Hematopoietic multipotent progenitor cell treated with erythropoietin and hydrocortisone succinate and interleukin-3 and kit ligand, for 8 days (in vitro differentiated cells): ENCODE data around the gene DCDC1.

Experiments
- DNase-seq: peaks from one replicate; pipeline ENCODE4 v3.0.0-alpha.2; 2015

The DCDC1 gene

DNA sequence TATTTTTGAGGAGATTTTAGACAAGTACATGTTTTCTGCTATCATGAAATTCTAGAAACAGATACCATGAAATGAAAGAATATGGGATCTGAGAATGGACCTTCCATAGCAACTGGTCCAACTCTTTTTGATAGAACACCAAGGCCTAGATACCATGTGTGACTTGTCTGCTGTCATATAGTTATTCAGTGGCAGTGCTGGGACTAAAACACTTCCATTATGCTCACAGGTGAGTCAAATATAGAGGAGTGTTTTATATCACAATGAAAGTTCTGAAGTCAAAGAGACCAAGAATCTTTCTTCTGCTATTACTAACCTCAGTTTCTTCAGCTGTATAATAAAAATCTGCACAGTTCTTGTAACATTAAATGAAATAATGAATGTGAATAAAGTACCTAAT, 276.9 kb downstream of the DCDC1 start:
- no peak for DNase-seq

DNA sequence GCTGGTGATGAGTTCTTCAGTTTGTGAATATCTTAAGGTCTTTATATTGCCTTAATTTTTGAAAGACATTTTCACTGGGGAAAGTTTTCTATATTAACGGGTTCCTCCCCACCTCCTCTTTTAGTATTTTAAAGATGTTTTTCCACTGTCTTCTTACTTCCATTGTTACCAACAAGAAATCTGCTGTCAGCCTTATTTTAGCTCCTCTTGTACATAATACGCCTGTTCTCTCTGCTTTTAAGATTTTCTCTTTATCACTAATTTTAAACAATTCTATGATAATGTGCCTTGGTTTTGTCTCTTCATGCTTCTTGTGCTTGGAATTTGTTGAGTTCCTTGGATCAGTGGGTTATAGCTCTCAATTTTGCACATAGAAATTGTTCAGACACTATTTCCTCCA, 280.4 kb downstream of the DCDC1 start:
- DNase-seq = no peak

DNA sequence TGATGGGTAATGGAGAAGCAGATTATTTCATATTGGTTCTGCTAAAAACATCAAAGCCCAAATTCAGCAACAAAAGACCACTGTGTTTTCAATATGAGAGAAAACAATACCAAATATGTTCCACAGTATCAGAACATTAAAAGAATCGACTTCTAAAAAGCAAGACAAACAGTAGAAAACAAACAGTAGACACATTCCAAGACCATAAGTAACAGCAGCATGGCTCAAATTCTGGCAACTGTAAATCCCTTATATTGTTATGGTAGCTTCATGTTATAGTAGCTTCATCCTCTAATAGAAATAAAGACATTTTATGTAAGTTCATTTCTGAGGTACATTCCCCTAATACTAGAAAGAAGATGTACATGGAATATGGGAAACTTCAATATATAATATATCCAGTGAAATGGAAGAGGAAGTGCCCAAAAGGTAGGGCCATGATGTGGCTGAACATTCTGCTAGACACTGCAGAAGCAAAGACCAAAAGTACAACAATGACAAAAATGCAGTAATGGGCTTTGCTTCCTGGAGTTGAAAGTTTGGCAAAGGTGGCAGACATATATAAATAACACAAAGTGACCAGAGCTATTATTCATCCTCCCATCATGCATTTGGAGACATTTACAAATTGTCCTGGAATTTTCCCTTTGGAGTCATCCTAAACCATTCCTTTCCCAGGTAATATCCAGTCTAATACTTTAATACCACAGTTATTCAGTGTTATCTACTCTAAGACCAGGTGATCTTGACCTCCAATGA, 299.9 kb downstream of the DCDC1 start:
- DNase-seq = no peak

DNA sequence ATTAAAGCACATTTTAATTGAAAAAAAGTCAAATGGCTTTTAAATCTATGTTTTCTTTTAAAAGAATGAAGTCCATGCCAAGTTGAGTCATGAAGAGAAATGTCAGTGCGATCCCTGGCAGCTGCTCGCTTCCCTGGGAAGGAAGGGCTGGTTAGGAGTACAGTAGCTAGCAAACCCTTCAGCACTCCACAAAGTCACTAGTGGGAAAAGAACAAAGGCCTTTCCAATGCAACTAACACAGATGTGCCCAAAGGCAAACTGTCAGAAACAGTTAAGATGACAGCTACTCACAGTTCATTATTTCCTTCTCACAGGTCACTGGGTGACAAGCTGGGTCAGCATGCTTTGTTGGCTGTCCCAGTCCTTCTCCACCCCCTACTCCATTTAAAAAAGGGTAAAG, 308.7 kb downstream of the DCDC1 start:
- DNase-seq = no peak

DNA sequence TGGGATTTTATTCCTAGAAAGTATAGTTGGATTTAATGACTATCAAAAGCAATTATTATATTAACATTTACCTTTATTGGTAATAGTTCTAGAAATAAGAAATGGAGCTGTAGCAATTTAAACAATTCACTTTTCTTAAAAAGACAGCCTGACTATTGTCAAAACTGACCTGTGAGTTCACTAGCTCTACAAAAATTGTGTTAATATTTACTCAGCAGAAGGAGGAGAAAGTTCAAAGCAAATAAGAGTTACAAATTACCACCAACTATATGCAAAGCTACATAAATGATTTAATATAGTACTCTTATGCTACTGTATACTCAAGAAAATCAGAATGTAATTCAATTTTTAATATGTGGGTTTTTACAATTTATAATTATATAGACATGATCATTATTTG, 310.0 kb downstream of the DCDC1 start:
- no peak for DNase-seq

DNA sequence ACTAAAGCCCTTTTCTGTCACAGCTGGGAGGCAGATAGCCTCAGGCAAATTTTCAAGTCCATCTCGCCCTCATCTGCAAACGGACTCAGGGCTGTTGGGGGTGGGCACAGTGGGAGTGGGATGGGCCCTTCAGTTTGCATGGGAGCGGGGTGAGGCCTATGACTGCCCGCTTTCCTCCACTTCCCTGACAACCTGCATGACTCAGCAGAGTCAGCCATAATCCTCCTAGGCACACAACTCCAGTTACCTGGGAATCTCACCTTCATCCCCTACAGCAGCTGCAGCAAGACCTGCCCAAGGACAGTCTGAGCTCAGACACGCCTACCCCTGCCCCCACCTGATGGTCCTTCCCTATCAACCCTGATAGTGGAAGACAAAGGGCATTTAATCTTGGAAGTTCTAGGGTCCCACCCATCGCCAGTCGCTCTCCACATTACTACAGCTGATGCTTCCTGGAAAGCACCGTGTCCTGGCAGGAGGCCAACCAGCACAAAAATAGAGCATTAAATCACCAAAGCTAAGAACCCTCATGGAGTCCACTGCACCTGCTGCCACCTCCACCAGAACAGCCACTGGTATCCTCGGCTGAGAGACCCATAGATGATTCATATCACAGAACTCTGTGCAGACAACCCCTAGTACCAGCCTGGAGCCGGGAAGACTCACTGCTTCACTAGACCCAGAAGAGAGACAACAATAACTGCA, 319.3 kb downstream of the DCDC1 start:
- no peak for DNase-seq

DNA sequence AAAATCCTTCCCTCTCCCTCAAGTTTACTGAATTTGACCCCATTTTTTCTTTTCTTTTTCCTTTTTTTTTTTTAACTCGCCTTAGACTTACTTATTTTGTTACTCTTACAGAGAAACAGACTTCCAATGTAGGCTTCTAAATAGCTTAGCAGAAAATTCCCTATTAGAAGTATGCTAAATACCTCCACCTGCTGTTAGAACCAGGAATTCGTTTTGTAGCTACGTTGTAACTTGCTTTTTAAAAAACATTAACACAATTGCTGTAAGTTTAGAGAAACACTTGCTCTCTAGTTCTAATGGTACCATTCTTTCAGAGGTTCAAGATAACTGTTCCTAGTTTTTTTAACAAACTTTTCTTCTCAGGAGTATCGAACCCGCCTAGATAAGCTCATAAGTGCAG, 324.2 kb downstream of the DCDC1 start:
- peak; percentile 2 for DNase-seq

DNA sequence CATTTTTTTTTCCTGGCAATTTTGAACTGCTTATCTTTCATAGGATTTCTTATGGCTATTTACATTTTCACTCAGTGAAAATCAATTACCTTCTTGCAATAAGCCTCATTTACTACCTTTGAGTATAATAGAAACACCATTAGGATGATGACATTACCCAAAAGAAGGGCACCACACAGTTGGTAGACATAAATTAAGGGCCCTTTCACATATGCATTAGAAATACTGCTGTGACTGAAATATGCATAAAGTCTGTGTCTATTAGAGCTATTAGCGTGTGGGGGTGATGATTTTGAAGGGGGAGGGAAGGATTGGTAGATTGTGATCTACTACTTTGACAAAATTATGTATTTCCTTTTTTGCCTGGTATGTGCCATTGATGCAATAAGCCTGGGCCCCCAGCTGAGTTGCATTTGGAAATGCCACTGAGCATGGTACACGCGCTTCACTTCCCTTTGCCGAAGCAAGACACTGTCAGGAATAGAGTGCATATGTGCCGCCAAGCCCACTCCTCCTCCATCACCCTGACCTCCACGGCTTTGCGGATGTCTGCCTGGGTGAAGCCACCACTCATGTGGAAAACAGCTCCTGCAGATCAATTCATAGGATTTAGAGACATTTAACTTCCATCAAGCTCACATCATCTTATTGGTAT, 339.3 kb downstream of the DCDC1 start:
- no peak for DNase-seq

DNA sequence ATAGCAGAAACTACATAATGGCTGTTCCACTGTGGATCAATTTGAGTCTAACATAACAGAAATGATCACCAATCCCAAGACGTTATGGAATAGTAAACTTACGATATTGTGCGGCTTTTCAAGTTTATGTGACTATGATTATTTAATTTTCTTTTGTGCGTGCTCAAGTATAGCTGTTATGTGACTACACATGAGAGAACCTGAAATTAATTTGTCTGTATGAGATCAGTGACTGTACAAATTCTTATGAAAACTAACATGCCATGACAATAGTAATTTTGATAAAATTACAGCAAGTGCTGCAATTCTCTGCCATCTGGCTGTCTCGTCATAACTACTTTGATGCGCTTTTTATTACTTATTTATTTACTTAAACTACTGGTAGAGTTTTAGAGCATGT, 343.2 kb downstream of the DCDC1 start:
- DNase-seq = no peak

DNA sequence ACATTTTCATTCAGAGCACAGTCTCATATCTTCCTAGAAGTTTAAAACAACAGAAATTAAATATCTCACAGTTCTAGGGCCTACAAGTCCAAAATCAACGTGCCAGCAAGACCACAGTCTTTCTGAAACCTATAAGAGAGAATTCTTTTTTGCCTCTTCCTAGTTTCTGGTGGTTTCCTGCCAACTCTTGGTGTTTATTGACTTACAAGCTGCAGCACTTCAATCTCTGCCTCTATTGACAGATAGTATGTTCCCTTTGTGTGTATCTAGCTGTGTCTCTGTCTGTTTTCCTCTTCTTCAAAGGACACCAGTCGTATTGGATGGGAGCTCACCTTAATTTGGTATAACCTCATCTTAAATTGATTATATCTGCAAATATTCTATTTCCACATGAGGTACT, 347.5 kb downstream of the DCDC1 start:
- DNase-seq = no peak

DNA sequence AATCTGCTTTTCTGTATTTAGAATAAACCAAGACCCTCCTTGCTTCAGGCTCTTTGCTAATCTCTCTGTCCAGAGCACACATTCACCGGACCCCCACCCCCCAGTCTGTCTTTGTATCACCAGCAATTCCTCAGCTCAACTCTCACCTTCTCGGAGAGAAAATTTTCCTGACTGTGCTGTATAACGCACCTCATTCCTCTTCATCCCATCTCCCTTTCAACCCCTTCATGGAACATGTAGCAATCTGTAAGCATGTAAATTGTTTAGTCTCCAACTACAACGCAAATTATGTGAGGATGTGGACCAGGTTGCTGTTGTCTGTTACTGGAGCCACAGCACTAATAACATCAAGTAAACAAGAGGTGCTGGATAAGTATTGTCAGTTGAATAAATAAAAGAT, 349.8 kb downstream of the DCDC1 start:
- DNase-seq = no peak

DNA sequence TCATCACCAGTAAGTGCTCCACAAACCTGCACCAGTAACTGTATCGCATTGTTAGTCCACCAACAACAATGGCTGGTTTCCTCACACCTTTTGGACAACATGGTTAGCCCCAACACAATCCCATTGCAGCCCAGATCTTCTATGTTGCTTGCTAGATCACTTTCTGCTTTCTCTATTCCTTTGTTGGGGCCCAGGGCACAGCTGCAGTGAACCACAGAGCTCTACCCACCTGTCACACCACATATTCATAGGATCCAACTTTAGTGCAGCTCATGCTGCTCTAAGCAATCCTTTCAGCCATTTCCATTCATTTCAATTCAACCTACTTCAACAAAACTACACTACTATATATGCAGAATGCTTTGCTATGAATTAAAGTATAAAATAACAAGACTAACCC, 364.3 kb downstream of the DCDC1 start:
- no peak for DNase-seq

DNA sequence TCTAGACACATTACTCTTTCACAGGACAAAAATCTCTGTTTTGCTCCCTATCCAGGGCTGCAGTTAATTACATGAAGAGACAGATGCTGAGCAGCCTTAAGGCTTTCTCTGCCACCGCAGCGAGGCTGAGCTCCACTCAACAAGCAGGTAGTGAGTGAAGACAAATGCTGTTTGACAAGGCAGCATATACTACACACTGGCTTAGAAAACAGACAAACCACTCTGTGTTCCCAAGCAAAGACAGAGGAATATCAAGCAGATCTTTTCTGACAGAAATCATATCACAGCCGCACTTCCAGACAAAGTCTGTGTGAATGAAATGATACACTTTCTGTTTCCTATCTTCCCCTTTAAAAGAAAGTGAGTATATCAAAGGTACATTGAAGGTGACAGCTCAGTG, 368.1 kb downstream of the DCDC1 start:
- no peak for DNase-seq

DNA sequence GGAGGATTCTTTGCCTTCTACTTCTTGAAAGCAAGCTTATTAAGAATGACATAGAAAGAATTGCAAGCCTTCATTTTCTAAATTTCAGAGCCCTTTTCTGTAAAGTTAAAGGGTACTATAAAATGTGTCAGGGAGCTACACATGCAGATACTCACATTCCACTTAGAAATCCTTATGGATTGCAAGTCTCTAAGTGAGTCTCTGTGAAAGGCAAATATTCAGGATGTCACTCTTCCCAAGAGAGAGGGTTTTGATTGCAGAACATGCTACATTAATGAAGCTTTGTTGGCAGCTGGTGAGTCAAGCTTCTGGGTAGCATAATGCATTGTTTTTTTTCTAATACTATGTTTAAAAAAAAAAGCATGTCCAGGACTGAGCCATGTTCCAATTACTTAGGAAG, 369.2 kb downstream of the DCDC1 start:
- no peak for DNase-seq

DNA sequence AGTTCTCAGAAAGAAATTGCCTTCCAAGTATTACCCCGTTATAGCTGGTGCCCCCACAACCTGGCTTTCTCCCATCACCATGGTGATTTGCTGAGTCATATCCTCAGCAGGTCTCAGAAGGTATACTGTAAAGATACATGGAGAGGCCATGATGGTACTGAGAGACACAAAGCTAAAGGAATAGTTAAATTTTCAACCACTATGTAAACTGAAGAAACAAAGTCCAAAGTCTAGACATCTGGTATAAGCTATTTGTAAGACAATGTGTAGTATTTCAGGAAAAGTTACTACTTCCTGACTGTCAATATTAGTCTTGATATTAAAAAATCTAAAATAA, 377.1 kb downstream of the DCDC1 start:
- peak; percentile 2 for DNase-seq

DNA sequence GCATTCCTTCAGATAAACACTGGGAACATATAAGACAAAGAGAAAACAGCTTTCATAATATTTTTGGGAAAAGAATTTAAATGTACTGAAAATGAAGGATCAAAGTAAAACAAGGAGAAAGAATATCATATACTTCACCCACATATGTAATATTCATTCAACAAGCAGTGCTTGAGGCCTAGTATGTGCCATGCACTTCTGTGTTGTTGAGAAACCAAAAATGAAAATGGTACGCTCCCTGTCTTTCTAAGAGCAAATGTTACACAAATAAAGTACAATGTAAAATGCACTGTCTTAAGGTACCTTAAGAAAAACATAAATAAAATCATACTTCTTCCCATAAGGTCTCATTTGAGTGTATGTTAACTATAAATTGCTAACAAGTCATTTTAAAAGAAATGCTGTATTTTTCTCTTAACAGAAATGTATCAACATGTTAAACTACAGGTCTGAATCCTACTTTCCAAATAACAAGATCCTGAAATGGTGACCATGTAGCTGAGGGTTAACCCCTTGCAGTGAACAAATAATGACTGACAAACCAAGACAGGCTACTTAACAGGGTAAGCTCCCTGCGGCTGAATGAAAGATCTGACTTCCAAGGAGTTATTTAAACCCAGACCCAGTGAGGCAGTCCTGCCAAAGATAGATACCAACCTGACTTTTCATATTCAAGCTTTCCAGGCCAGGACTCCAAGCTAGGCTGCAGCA, 377.6 kb downstream of the DCDC1 start:
- no peak for DNase-seq

DNA sequence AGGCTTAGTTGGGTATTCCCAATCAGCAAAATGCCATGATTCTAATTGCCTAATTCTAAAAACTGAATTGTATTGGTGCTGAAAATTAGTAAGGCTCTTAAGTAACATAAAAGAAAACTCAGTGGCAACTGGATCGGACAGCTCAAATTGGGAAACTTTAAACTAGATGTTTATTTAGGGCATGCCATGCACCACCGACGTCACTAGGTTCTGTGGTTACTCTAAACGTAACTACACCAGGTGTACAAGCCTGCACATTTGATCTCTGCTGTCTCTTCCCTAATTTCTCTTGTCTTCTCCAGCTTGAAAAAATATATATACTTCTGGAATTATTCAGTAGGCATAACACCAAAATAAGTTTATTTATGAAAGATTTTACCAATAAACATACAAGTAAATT, 378.2 kb downstream of the DCDC1 start:
- no peak for DNase-seq

DNA sequence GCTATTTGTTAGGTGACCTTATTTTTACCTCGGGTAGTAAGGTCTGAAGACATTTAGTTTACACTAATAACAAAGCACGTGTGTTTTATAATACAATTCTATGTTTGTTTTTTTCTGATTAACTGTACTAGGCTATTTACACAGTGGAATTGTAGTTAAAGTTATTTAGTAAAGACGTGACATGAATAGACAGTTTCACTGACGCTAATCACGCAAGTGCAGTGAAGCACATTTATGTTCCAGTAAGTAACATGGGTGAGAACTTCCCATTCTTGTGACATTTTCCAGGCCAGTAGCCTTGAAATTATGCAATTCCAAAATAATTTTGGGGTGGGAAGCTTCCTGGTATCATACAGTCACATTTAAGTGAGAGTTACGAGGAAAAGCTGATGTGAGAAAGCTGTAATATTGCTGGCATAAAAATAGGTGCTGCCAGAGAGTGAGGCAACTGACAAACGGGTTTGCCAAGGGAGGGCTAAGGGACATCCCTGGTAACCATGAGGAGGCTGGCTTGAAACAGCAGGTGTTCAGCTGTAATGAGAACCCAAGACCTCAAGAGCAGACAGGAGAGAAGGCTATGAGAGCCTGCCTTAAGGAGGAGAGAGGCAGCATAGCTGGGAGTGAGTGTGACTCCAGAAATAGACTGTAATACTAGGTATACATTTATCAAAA, 378.8 kb downstream of the DCDC1 start:
- DNase-seq = no peak

DNA sequence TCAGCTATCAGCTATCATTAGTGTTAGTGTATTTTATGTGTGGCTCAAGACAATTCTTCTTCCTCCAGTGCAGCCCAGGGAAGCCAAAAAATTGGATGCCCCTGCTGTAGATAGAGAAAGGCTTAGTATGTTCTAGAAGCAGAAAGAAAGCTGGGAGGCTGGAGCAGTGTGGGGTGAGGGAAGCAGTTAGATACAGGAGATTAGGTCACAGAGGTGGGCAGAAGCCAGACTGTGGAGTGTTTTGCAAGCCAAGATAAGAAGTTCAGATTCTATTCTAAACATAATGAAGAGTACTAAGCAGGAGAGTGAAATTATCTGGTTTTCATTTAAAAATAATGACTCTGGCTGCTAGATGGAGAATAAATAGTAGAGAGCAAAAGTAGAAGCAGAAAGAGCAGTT, 381.7 kb downstream of the DCDC1 start:
- DNase-seq = no peak

DNA sequence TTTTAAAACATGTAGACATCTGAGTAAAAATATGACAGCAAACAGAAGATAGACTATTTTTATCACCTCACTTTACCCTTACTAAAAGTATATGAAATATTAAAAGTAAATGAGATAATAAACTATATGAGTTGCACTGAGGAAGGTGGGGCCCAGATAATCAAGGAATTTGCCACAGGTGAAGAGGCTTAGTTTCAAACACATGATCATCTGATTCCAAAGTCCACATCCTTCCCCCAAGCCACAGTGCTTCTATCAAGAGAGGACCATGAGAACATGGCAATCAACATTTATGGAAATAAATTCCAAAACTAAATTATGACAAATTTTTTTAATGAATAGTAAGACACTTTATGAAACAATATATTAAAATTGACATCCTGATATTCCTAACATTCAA, 384.0 kb downstream of the DCDC1 start:
- DNase-seq = no peak

DNA sequence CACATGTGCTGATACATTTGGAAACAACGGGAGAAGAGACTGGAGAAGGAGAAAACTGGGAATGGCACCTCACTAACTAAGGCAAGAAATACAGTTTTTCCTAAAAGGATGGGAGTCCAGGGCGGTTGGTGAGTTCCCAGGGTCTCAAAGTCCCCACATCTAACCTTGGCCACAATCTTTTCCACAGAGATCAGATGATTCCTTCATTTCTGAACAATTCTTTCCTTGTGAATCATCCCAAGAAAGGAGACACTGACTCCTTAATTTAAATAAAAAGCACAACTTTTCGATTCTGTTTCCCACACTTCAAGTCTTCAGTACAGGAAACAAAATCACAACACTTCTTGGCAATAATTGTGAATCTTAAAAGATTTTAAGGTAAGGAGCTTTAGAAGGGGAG, 384.7 kb downstream of the DCDC1 start:
- no peak for DNase-seq

DNA sequence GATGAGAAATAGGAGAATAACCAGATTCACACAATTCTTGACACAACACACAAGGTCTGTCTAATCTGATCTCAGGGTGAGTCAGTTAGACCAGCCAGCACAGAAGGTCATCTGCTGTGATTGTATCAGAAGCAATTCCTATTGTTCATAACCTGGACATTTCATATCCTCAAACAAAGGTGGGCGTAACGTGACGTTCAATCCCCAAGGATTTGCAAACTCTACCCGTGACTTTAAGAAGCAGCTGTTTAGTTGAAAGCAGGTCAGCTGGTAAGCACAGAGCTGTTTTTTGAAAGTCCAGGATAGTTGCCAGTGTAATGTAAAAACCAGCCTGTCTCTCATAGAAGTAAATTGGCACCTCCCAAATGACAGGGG, 385.1 kb downstream of the DCDC1 start:
- DNase-seq = no peak

DNA sequence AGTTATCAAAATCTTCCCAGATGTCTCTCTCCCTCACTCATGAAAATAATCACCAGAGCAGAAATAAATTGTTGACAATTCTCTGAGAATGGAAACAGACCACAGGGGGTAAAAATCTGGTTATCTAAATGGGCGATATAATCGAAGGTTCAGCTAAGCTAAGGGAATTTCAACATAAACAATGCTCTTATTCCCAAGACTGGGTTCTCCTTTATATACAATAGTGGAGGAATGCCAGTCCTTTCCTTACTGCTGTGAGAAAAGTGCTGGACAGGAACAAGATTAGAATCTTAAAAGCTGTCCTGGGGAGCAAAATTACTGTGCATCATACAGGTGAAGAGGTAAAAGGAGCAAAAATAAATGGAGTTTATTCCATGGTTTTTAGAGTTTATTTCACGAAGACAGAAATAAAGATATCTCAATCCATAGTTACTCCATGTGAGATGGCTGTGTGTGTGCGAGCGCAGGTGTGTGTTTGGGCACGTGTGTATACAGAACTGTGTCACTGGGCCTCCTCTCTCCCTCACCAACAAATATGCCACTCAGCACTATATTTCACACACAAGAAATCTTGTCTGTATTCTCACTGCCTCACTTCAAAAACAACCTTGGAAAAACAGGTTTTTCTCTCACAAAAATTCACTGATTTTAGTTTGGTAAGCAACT, 385.6 kb downstream of the DCDC1 start:
- no peak for DNase-seq
